IMR-90 (cell line): ENCODE measurements around the gene OVOL3. TPM values are rescaled to one million over a fixed set of nuclear protein-coding genes. Genes with fewer than 3 reads are reported as not detected.

Experiments
- CEBPB ChIP-seq: IDR thresholded peaks from 2 replicates; pipeline ENCODE4 v1.6.1; 2012; ENCODE audit warnings: low read depth, low read length, improper control_type of control experiment
- RCOR1 ChIP-seq: IDR thresholded peaks from 2 replicates; pipeline ENCODE4 v1.6.1; 2012; ENCODE audit warnings: mild to moderate bottlenecking, low read length, improper control_type of control experiment; ENCODE audit not compliant: insufficient replicate concordance
- SMC3 ChIP-seq: fragments of 150-350 bp; IDR thresholded peaks from 2 replicates; pipeline ENCODE4 v1.6.1; 2016; ENCODE audit warnings: low read depth, mild to moderate bottlenecking, antibody characterized with exemption, low read length, moderate library complexity
- polyA plus RNA-seq, 3 experiments: library from polyadenylated mRNA; depleted of rRNA; stranded (reverse); fragments of >200 nt; gene quantifications; 2 replicates each; pipeline ENCODE4 v1.2.3, GENCODE V29; 2012; ENCODE audit warnings: low replicate concordance in 1 of 3
- total RNA-seq: library from RNA; depleted of rRNA; stranded (reverse); fragments of >200 nt; gene quantifications from 2 replicates; pipeline ENCODE4 v1.2.3, GENCODE V29; 2012

The OVOL3 gene
- total and polyA plus RNA-seq, 2 of the 4 experiments (the other 2 are of a cell fraction): not detected

DNA sequence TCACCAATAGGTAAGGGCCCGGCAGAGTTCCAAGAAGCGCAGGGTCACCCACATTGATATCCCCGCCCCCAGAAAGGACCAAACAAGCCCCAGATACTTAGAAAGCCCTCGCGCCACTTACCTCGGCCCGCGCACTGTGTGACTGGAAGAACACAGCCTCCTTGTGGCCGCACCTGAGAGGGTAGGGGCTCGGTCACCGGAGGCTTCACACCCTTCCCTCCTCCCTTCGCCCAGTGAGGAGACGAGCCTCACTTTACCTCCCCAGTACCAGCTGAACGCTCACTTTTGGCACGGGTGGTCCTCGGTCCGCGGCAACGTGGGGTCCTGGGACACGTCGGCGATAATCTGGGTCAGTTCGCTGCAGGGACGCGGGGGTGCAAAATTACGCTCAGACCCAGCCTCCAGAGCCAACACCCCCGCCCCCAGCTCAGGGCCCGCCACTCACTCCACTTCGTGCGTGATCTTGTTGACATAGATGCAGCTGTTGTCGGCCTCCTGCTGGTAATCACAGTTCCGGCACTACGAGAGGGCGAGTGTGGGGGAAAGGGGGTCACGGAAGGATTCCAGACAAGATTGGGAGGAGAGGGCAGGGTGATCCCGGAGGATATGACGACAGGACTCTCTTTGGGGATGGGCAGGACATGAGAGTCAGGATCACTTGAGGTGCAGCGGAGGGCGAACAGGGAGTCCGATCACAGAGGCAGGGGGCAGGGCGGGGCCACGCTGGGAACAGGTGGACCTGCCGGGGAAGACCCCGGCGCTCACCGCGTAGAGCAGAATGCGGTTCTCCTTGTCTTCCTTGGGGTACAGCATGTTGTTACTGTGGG, 3.2 kb downstream of the OVOL3 start (continued):
- no peak for TF ChIP-seq RCOR1
- no peak for TF ChIP-seq CEBPB
- 0 out of 2 replicates have a peak, but pooled peaks have one; percentile 11 for TF ChIP-seq SMC3
